ENCODE data around the gene RNF213.
"Not testable (repeated sequence)": the region's sequence is repeated elsewhere in the genome, so short reads cannot be mapped to it uniquely, and the experiment has no call there.

Gene RNF213

DNA sequence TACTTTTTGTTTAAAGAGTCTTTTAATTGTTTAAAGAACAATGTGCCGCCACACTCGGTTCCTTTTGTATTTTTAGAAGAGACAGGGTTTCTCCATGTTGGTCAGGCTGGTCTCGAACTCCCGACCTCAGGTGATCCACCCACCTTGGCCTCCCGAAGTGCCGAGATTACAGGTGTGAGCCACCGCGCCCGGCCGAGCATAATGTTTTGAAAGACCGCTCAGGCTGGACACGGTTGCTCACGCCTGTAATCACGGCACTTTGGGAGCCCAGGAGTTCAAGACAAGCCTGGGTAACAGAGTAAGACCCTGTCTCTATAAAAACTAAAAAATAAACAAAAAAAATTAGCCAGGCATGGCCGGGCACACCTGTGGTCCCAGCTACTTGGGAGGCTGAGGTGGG is 59.8 kb downstream of the RNF213 start:
- DNase-seq (ENCODE audit: low read depth), result no peak

DNA sequence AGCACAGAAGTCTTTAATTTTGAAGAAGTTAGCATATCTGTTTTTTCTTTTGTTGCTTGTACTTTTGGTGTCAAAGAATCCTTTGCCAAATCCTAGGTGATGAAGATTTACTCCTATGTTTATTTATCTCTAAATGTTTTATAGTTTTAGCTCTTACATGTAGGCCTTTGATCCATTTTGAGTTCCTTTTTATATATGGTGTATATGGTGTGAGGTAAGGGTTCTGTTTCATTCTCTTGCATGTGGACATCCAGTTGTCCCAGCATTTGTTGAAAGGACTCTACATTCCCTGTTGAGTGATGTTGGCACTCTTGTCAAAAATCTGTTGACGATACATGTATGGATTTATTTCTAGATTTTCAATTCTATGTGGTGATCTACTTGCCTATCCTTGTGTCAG is 62.2 kb downstream of the RNF213 start:
- no peak for DNase-seq (ENCODE audit: low read depth)

DNA sequence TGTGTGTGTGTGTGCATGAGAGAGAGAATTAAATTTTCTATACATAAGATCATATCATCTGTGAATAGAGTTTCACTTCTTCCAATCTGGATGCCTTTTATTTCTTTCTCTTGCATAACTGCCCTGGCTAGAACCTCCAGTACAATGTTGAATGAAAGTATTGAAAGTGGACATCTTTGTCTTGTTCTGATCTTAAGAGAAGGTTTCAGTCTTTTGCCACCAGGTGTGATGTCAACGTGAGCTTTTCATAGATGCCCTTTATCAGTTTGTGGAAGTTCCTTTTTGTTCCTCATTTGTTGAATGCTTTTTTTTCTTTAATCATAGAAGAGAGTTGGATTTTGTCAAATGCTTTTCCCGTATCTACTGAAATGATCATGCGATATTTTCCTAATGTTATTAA is 63.3 kb downstream of the RNF213 start:
- no peak for DNase-seq (ENCODE audit: low read depth)

DNA sequence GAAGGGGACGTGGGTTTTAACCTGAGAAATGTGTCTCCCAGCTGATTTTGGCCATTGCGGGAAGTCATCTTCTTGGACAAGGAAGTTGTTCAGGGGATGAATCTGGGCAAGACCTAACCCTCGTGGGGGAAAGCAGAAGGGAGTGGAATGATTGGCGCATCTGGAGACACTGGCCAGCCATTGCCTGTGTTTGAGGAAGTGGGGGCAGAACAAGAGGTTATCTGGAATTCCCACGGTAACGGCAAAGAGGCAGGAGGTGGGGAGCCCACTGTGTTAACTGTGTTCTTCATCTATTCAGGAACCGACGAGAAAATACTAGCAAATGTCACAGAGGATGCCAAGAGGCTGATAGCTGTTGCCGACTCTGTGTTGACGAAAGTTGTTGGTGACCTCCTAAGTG is 66.9 kb downstream of the RNF213 start:
- no peak for DNase-seq (ENCODE audit: low read depth)

DNA sequence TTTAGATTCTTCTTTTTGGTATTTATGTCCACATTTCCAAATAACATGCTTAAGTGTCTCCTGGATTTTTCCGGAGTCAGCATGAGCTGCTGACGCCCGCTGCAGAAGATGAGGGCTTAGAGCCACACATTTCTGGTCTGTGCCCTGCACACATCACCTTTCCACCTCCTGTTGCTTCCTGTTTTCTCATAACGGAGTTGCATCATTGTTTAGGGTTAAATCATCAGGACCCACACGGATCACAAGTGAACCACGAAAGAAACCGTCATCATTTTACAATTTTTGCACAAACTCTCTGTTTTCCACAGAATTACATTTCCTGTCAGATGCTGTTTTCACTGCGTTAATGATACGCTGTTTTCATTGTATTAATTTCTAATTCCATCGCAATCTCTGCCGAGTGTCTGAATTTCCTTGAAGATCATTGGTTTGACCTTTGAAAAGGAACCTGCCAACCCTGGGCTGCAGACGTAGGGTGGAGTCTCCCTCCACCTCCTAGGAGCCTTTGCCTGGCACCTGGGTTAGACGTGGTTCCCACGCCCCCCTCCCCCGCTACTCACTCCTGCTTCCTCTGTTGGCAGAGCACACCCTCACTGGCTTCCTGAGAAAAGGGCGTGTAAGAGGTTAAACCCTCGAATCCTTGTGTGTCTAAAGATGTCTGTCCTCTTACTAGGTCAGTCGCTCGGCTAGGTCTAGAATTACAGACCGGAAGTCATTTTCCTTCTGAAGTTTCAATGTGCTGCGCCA is 68.2 kb downstream of the RNF213 start:
- DNase-seq (ENCODE audit: low read depth), result no peak

DNA sequence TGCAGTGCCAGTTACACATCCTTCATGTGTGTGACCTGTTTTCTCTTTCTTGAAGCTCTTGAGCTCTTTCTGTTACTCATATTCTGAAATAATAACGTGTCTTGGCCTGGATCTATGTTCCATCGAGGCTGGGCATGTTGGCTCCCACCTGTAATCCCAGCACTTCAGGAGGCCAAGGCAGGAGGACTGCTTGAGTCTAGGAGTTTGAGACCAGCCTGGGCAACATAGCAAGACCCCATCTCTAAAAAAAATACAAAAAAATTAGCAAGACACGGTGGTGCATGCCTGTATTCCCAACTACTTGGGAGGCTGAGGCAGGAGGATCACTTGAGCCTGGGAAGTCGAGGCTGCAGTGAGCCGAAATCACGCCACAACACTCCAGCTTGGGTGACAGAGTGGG is 68.8 kb downstream of the RNF213 start:
- DNase-seq (ENCODE audit: low read depth), result not testable (repeated sequence)

DNA sequence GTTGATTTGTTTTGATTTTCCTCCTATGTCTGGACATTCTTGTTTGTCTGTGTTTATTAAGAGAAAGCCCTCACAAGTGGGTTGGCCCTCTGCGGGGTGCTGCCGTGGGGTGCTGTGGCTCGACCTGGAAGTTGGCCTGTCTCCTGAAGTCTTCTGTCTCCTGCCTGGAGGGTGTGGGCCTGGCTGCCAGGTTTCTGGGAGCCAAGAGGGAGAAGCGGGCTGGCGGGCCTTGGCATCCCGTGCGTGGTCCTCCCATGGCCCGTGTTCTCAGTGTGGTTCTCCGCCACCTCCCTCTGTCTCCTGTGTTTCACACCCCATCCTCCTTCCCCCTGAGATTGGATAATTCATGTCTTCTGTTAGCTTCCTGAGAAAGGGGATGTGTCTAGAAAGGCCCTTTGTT is 69.6 kb downstream of the RNF213 start:
- DNase-seq (ENCODE audit: low read depth), result no peak

DNA sequence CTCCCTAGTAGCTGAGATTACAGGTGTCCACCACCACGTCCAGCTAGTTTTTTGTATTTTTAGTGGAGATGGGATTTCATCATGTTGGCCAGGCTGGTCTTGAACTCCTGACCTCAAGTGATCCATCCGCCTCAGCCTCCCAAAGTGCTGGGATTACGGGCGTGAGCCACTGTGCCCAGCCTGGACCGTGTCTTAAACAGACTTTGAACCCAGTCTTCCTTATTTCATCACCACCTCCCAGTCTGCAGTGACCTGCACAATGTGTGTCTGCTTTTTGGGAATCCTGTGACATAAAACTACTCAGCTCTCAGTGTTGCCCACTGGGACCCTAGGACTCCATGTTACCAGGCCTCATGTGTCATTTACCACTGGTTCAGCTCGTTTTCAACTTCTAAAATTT is 70.3 kb downstream of the RNF213 start:
- not testable (repeated sequence) for DNase-seq (ENCODE audit: low read depth)

DNA sequence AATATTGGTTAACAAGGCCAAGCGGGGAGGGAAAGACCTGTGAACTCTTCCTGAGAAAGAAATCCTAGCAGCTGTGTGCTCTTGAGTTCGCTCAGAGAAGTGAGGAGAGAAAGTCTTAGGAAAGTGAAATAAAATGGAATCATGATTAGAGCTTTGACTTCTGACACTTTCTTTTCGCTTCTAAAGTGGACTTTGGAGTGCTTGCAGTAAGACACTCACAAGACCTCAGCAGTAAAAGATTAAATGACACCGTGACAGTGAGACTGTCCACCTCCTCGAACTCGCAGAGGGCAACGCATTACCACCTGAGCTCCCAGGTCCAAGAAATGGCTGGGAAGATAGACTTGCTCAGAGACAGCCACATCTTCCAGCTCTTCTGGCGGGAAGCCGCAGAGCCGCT is 71.2 kb downstream of the RNF213 start:
- no peak for DNase-seq (ENCODE audit: low read depth)

DNA sequence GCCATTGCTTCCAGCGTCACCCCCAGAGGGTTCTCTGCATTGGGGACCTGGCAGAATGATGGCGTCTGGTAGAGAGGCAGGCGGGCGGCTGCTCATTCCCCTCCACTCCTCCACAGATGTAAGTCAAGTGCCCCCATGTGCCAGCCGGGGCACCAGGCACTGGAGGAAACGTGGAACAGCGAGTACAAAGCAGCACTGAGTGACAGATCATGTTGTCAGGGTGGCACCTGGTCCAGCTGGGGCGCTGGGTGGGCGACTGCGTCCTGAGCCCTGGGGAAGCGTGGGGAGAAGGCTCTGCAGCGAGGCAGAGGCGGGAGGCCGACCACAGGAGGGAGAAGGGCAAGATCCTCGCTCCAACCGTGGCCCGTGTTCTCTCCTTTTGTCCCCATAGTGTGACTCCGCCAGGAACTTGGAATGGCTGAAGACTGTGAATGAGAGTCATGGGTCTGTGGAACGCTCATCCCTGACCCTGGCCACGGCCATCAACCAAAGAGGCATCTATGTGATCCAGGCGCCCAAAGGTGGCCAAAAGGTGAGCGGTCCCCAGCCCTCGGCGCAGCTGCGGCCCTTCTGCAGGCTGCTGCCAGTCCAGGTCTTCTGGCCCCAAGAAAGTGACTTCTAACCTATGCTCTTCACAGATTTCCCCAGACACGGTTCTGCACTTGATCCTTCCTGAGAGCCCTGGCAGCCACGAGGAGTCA is 76.7 kb downstream of the RNF213 start:
- no peak for DNase-seq (ENCODE audit: low read depth)

DNA sequence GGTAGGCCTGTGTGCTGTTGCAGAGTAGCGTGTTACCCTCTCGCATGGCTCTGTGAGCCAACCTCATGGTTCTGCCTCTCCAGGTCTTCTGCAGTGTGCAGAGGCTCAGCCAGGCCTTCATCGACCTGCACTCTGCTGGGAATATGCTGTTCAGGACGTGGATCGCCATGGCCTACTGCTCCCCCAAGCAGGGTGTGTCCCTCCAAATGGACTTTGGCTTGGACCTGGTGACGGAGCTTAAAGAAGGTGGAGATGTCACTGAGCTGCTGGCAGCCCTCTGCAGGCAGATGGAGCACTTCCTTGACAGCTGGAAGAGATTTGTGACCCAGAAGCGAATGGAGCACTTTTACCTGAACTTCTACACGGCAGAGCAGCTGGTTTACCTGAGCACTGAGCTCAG is 78.5 kb downstream of the RNF213 start:
- no peak for DNase-seq (ENCODE audit: low read depth)

DNA sequence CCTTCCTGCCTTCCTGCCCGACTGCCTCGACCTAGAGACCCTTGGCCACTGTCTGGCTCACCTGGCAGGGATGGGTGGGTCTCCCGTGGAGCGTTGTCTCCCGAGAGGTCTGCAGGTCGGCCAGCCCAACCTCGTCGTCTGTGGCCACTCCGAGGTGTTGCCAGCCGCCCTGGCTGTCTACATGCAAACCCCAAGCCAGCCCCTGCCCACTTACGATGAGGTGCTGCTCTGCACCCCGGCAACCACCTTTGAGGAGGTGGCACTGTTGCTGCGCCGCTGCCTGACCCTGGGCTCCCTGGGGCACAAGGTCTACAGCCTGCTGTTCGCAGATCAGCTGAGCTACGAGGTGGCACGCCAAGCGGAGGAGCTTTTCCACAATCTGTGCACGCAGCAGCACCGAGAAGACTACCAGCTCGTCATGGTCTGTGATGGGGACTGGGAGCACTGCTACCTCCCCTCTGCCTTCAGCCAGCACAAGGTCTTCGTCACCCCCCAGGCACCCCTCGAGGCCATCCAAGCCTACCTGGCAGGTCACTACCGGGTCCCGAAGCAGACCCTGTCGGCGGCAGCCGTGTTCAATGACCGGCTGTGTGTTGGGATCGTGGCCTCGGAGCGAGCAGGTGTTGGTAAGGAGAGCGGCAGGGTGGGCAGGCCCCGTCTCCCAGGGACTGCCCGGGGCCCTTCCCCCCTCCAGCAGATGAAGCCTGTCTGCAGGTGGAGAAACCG is 79.2 kb downstream of the RNF213 start:
- DNase-seq (ENCODE audit: low read depth), result no peak

DNA sequence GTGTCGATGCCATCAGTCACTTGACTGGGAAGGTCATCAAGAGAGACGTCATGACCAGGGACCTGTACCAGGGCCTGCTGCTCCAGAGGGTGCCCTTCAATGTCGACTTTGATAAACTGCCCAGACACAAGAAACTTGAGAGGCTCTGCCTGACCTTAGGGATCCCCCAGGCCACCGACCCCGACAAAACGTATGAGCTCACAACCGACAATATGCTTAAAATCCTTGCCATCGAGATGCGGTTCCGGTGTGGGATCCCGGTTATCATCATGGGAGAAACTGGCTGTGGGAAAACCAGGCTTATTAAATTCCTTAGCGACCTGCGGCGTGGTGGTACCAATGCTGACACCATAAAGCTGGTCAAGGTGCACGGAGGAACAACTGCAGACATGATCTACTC is 84.7 kb downstream of the RNF213 start:
- DNase-seq (ENCODE audit: low read depth), result no peak

DNA sequence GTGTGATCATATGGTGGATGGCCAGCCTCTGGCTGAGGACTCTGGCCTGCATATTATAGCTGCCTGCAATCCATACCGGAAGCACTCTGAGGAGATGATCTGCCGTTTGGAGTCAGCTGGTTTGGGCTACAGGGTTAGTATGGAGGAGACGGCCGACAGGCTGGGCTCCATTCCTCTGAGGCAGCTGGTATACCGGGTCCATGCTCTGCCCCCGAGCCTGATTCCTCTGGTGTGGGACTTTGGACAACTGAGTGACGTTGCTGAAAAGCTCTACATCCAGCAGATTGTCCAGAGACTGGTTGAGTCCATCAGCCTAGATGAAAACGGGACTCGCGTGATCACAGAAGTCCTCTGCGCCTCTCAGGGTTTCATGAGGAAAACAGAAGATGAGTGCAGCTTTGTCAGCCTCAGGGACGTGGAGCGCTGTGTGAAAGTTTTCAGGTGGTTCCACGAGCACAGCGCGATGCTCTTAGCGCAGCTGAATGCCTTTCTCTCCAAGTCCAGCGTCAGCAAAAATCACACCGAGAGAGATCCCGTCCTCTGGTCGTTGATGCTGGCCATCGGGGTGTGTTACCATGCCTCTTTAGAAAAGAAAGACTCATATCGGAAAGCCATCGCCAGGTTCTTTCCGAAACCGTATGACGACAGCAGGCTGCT is 85.3 kb downstream of the RNF213 start:
- no peak for DNase-seq (ENCODE audit: low read depth)

DNA sequence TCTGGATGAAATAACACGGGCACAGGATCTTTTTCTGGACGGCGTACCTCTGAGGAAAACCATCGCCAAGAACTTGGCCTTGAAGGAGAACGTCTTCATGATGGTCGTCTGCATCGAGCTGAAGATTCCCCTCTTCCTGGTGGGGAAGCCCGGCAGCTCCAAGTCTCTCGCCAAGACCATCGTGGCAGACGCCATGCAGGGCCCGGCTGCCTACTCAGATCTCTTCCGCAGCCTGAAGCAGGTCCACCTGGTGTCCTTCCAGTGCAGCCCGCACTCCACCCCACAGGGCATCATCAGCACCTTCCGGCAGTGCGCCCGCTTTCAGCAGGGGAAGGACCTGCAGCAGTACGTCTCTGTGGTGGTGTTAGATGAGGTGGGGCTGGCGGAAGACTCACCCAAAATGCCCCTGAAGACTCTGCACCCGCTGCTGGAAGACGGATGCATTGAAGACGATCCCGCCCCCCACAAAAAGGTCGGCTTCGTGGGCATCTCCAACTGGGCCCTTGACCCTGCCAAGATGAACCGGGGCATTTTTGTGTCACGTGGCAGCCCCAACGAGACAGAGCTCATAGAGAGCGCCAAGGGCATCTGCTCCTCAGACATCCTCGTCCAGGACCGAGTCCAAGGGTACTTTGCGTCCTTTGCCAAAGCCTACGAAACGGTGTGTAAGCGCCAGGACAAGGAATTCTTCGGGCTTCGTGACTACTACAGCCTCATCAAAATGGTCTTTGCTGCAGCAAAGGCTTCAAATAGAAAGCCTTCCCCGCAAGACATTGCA is 86.0 kb downstream of the RNF213 start:
- no peak for DNase-seq (ENCODE audit: low read depth)

DNA sequence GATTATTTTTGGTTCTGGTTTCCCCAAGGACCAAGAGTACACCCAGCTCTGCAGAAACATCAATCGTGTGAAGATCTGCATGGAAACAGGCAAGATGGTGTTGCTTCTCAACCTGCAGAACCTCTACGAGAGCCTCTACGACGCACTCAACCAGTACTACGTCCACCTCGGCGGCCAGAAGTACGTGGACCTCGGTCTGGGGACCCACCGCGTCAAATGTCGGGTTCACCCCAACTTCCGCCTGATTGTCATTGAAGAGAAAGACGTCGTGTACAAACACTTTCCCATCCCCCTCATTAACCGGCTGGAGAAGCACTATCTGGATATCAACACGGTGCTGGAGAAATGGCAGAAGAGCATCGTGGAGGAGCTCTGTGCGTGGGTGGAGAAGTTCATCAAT is 86.9 kb downstream of the RNF213 start:
- no peak for DNase-seq (ENCODE audit: low read depth)

DNA sequence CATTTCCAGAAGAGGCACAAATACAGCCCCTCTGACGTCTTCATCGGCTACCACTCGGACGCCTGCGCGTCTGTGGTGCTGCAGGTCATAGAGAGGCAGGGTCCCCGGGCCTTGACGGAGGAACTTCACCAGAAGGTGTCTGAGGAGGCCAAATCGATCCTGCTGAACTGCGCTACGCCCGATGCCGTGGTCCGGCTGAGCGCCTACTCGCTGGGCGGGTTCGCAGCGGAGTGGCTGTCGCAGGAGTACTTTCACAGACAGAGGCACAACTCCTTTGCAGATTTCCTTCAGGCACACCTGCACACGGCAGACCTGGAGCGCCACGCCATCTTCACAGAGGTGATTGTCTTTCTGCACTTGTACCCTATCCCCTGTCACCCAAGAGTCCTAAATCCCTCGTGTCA is 87.3 kb downstream of the RNF213 start:
- no peak for DNase-seq (ENCODE audit: low read depth)

DNA sequence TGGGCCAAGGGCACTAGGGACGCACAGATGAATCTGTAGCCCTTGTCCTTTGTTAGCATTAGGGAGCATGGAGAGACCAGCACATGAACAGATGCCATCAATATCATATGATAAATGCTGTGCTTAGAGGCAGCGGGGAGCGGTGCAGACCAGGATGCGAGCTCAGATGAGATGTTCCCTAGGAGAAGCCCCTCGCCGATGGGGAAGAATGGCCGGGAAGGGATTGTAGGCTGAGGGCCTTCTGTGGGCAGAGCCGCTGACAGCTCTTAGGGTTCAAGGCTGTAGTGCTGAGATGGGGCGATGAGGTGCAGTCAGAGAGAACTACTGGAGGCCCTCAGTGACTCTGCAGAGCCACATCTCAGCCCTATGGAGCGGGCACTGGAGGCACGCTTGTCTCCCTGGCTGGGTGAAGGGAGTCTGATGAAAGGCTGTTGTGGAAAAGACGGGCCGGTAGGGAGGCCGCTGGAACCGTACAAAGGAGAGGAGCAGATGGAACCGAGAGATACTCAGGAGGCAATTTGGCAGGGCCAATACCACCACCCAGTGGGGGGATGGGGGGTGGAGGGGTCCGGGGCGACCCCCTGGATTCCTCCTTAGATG is 88.0 kb downstream of the RNF213 start:
- no peak for DNase-seq (ENCODE audit: low read depth)

DNA sequence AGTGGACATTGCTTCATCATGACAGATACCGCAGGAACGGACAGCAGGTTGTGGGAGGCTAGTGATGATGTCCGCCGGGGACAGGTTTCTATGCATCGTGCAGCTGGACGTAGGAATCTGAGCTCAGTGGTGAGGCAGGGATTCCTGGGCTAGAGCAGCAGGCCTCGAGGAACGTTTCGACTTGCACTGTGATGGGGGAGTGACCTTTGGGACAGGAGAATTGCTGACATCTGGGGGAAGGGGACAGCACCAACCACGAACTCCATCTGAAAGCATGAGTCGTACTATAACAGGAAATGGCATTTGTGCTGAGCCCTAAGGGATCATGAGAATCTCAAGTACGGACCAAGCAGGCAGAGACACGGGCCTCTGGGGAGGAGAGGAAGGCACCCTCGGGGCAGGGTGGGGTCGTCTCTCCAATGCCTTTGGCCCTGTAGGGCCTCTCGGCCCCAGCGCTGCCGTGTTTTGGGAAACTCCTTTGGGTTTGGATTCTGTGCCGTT is 88.5 kb downstream of the RNF213 start:
- DNase-seq (ENCODE audit: low read depth), result no peak

DNA sequence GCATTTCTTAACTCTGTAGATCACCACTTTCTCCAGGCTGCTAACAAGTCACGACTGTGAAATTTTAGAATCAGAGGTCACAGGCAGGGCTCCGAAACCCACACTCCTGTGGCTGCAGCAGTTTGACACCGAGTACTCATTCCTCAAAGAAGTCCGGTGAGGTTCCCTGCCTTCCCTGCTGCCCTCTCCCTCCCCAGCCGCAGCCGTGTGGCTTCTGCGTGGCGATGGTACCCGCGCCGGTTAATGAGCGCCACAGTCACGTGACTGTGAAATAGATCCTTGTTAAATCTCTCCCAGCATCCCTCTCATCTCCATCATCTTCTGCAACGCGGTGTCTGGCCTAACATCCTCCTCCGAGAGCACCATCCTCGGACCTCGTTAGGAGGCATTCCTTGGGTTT is 89.1 kb downstream of the RNF213 start:
- DNase-seq (ENCODE audit: low read depth), result no peak

DNA sequence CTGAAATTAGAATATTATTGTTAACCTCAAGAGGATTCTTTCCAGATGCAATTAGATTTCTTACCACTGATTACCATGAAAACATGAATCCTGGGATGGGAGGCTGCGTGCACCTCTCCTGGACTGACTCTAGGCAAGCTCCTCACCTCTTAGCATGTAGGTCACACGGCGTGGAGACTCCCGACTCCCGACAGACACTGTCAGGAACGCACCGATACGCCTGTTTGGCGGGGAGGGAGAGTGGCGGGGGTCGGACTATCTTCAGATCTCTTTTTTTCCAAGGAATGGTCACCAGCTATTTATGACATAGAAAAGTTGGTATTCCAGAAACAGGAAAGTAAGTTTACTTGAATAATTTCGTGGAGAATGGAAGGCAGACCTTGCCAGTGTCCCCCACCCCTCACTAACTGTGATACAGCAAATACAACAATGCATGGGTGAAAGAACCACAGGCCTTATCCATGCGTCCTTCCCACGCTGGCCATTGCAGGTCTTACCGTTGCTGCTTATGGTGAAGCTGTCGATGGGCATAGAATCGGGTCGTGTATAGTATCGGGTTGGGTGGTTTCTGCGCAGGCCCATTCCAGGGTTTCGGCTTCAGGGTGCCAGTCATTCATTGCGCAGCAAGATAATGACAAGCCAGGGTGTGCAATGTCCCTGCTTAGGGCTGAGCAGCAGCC is 91.7 kb downstream of the RNF213 start:
- no peak for DNase-seq (ENCODE audit: low read depth)
